Measurements from ENCODE around the gene ARPP19. TPM values are rescaled to one million over a fixed set of nuclear protein-coding genes. Genes with fewer than 3 reads are reported as not detected.
A peak's percentile ranks its signal among the peaks of the same experiment; 100 is the strongest.
"Not testable (repeated sequence)": the region's sequence is repeated elsewhere in the genome, so short reads cannot be mapped to it uniquely, and the experiment has no call there.

ARPP19 gene
- polyA plus RNA-seq (ENCODE audit: low read depth in 6 of 6): 10 to 100 TPM; 48.6 to 73.3 (median 54.2) TPM

- H3K27ac Mint-ChIP-seq: peak within 1 kb of the TSS; percentile 97 to 100 (median 100)
- no peaks in the 10 kb centered on the region for H3K27me3 Mint-ChIP-seq
- peaks cover 0 to 3% (median 0%) of the 10 kb centered on the region in 7 donors for H3K9me3 Mint-ChIP-seq
- H3K4me3 Mint-ChIP-seq: peak within 1 kb of the TSS; percentile 83 to 98 (median 94)
- H3K36me3 Mint-ChIP-seq: no peaks in the 10 kb centered on the region
- DNase-seq: peak; percentile 84
- peaks cover 16 to 49% (median 27%) of the 10 kb centered on the region in 3 donors for H3K4me1 Mint-ChIP-seq
- ATAC-seq (ENCODE audit: low read depth in 2 of 2): peak; percentile 81
These were observed at the start of gene ARPP19 for GRCh38 chr15:52568601-52569585. Gene ARPP19, minus strand, starts transcription at chr15:52569030. Its CDS starts 138 bp downstream, at chr15:52568892.

GRCh38 chr15:52617026-52617425 lies 48.2 kb upstream of the ARPP19 start:
- Mint-ChIP-seq H3K4me1 (peaks cover 0 to 3% (median 0%) of the 10 kb centered on the region in 3 donors), H3K27me3 (no peaks in the 10 kb centered on the region), H3K9me3 (no peaks in the 10 kb centered on the region), H3K4me3 (peak overlapping the region in 1 of 8 donors; percentile 60), H3K27ac (peak overlapping the region in 4 of 6 donors; percentile 13 to 39 (median 26)), H3K36me3 (peaks cover 0 to 12% of the 10 kb centered on the region in 2 donors)
- DNase-seq: no peak
- ATAC-seq (ENCODE audit: low read depth in 2 of 2): no peak

GRCh38 chr15:52615302-52615701 lies 46.5 kb upstream of the ARPP19 start:
- Mint-ChIP-seq H3K36me3 (peaks cover 0 to 14% of the 10 kb centered on the region in 2 donors), H3K27me3 (no peaks in the 10 kb centered on the region), H3K4me1 (peaks cover 0 to 3% (median 0%) of the 10 kb centered on the region in 3 donors), H3K27ac (no peak overlapping the region), H3K9me3 (no peaks in the 10 kb centered on the region), H3K4me3 (no peak overlapping the region)
- no peak for ATAC-seq (ENCODE audit: low read depth in 2 of 2)
- DNase-seq: no peak

GRCh38 chr15:52609593-52609992 lies 40.8 kb upstream of the ARPP19 start:
- H3K4me3 Mint-ChIP-seq: no peak overlapping the region
- H3K4me1 Mint-ChIP-seq: peaks cover 9% of the 10 kb centered on the region in 3 donors
- no peak for DNase-seq
- H3K9me3 Mint-ChIP-seq: no peaks in the 10 kb centered on the region
- no peak for ATAC-seq (ENCODE audit: low read depth in 2 of 2)
- H3K27me3 Mint-ChIP-seq: no peaks in the 10 kb centered on the region
- H3K27ac Mint-ChIP-seq: no peak overlapping the region
- peaks cover 0 to 10% of the 10 kb centered on the region in 2 donors for H3K36me3 Mint-ChIP-seq

GRCh38 chr15:52584414-52584813 lies 15.6 kb upstream of the ARPP19 start:
- Mint-ChIP-seq H3K27me3 (no peaks in the 10 kb centered on the region), H3K27ac (no peak overlapping the region), H3K4me1 (no peaks in the 10 kb centered on the region), H3K36me3 (peaks cover 0 to 27% of the 10 kb centered on the region in 2 donors), H3K4me3 (no peak overlapping the region), H3K9me3 (no peaks in the 10 kb centered on the region)
- no peak for DNase-seq
- ATAC-seq (ENCODE audit: low read depth in 2 of 2): no peak

- ATAC-seq (ENCODE audit: low read depth in 2 of 2) (no peak), DNase-seq (no peak)
- no peaks in the 10 kb centered on the region for H3K27me3 Mint-ChIP-seq
- no peaks in the 10 kb centered on the region for H3K9me3 Mint-ChIP-seq
- peaks cover 0 to 22% of the 10 kb centered on the region in 2 donors for H3K36me3 Mint-ChIP-seq
- no peaks in the 10 kb centered on the region for H3K4me1 Mint-ChIP-seq
- H3K4me3 Mint-ChIP-seq: no peak overlapping the region
- peak overlapping the region in 1 of 6 donors; percentile 39 for H3K27ac Mint-ChIP-seq
These were observed 11.0 kb upstream of the ARPP19 start for GRCh38 chr15:52579852-52580251.

GRCh38 chr15:52576692-52577091 lies 7.9 kb upstream of the ARPP19 start:
- peak overlapping the region in 1 of 6 donors; percentile 50 for H3K27ac Mint-ChIP-seq
- no peak for ATAC-seq (ENCODE audit: low read depth in 2 of 2)

GRCh38 chr15:52575573-52575972 lies 6.7 kb upstream of the ARPP19 start:
- not testable (repeated sequence) for ATAC-seq (ENCODE audit: low read depth in 2 of 2); H3K36me3 Mint-ChIP-seq; DNase-seq; H3K4me1 Mint-ChIP-seq; H3K27ac Mint-ChIP-seq; H3K9me3 Mint-ChIP-seq; H3K27me3 Mint-ChIP-seq; H3K4me3 Mint-ChIP-seq

More at GRCh38 chr15:52576692-52577091, 7.9 kb upstream of the ARPP19 start:
- Mint-ChIP-seq H3K9me3 (peaks cover 0 to 8% (median 2%) of the 10 kb centered on the region in 7 donors), H3K36me3 (peaks cover 0 to 4% of the 10 kb centered on the region in 2 donors), H3K27me3 (no peaks in the 10 kb centered on the region), H3K4me1 (no peaks in the 10 kb centered on the region), H3K4me3 (no peak overlapping the region)
- no peak for DNase-seq

GRCh38 chr15:52575072-52575471 lies 6.2 kb upstream of the ARPP19 start:
- Mint-ChIP-seq H3K4me1 (no peaks in the 10 kb centered on the region), H3K9me3 (peaks cover 0 to 8% (median 2%) of the 10 kb centered on the region in 7 donors)

GRCh38 chr15:52574623-52575022 lies 5.8 kb upstream of the ARPP19 start:
- H3K4me3 Mint-ChIP-seq; H3K27me3 Mint-ChIP-seq; ATAC-seq (ENCODE audit: low read depth in 2 of 2); H3K36me3 Mint-ChIP-seq; H3K27ac Mint-ChIP-seq; H3K9me3 Mint-ChIP-seq; H3K4me1 Mint-ChIP-seq; DNase-seq: not testable (repeated sequence)

More at GRCh38 chr15:52575072-52575471, 6.2 kb upstream of the ARPP19 start:
- Mint-ChIP-seq H3K4me3 (no peak overlapping the region), H3K36me3 (no peaks in the 10 kb centered on the region), H3K27ac (no peak overlapping the region), H3K27me3 (no peaks in the 10 kb centered on the region)
- ATAC-seq (ENCODE audit: low read depth in 2 of 2) (no peak), DNase-seq (no peak)

- H3K4me1 Mint-ChIP-seq: peaks cover 17 to 55% (median 28%) of the 10 kb centered on the region in 3 donors
- H3K9me3 Mint-ChIP-seq: no peaks in the 10 kb centered on the region
- DNase-seq: no peak
These were observed 794 bp downstream of the ARPP19 start for GRCh38 chr15:52567871-52568600.

GRCh38 chr15:52566889-52567288 lies 1.9 kb downstream of the ARPP19 start:
- Mint-ChIP-seq H3K4me3 (peak overlapping the region; percentile 29 to 97 (median 90)), H3K36me3 (no peaks in the 10 kb centered on the region), H3K27ac (peak overlapping the region in 4 of 6 donors; percentile 63 to 97 (median 66))

More at GRCh38 chr15:52567871-52568600, 794 bp downstream of the ARPP19 start:
- peak overlapping the region; percentile 96 to 100 (median 98) for H3K27ac Mint-ChIP-seq
- H3K36me3 Mint-ChIP-seq: no peaks in the 10 kb centered on the region
- no peaks in the 10 kb centered on the region for H3K27me3 Mint-ChIP-seq
- no peak for ATAC-seq (ENCODE audit: low read depth in 2 of 2)
- peak overlapping the region; percentile 83 to 97 (median 94) for H3K4me3 Mint-ChIP-seq

More at GRCh38 chr15:52566889-52567288, 1.9 kb downstream of the ARPP19 start:
- ATAC-seq (ENCODE audit: low read depth in 2 of 2) (no peak), DNase-seq (no peak)
- no peaks in the 10 kb centered on the region for H3K27me3 Mint-ChIP-seq
- H3K9me3 Mint-ChIP-seq: no peaks in the 10 kb centered on the region
- H3K4me1 Mint-ChIP-seq: peaks cover 21 to 61% (median 36%) of the 10 kb centered on the region in 3 donors
